DOHH2 (cell line): ENCODE measurements around the gene DNAH2.
A peak's percentile ranks its signal among the peaks of the same experiment; 100 is the strongest.

Source experiments
- H3F3A ChIP-seq: fragments of 200-600 bp; sonication (generic), shearing (Covaris generic); 2 replicates; pipeline ENCODE4 v1.6.0; 2016; ENCODE audit warnings: antibody characterized with exemption, mild to moderate bottlenecking; ENCODE audit not compliant: control insufficient read depth, insufficient read depth
- H3K27ac ChIP-seq: fragments of 200-600 bp; sonication (generic); 2 replicates; pipeline ENCODE4 v1.5.1; 2014; ENCODE audit warnings: low read depth, mild to moderate bottlenecking, low read length, moderate library complexity
- H3K27me3 ChIP-seq: fragments of 200-600 bp; sonication (generic); 2 replicates; pipeline ENCODE4 v1.6.1; 2014; ENCODE audit warnings: mild to moderate bottlenecking, low read length, mixed read lengths; ENCODE audit not compliant: control insufficient read depth
- H3K36me3 ChIP-seq: fragments of 200-600 bp; sonication (generic); 2 replicates; pipeline ENCODE4 v1.6.1; 2014; ENCODE audit warnings: mild to moderate bottlenecking, low read length, moderate library complexity, mixed read lengths; ENCODE audit not compliant: control insufficient read depth
- H3K4me1 ChIP-seq: fragments of 200-600 bp; sonication (generic); 2 replicates; pipeline ENCODE4 v1.6.1; 2014; ENCODE audit warnings: mild to moderate bottlenecking, low read length, mixed read lengths; ENCODE audit not compliant: control insufficient read depth
- H3K4me2 ChIP-seq: fragments of 200-600 bp; sonication (generic); 2 replicates; pipeline ENCODE4 v1.6.0; 2014; ENCODE audit warnings: mild to moderate bottlenecking, low read length, moderate library complexity
- H3K4me3 ChIP-seq: fragments of 200-600 bp; sonication (generic); 2 replicates; pipeline ENCODE4 v1.5.1; 2014; ENCODE audit warnings: mild to moderate bottlenecking, low read length, mixed read lengths
- H3K79me2 ChIP-seq: fragments of 200-600 bp; sonication (generic); 2 replicates; pipeline ENCODE4 v1.6.1; 2014; ENCODE audit warnings: mild to moderate bottlenecking, low read length, mixed read lengths; ENCODE audit not compliant: control insufficient read depth
- H3K9me2 ChIP-seq: fragments of 200-600 bp; sonication (generic); replicated peaks from 2 replicates; pipeline ENCODE4 v1.6.1; 2014; ENCODE audit warnings: mild to moderate bottlenecking, low read length, mixed read lengths; ENCODE audit not compliant: control insufficient read depth
- H3K9me3 ChIP-seq: fragments of 200-600 bp; sonication (generic); 2 replicates; pipeline ENCODE4 v1.6.1; 2014; ENCODE audit warnings: antibody characterized with exemption, low read length, mixed read lengths; ENCODE audit not compliant: control insufficient read depth, insufficient read depth
- H4K20me1 ChIP-seq: fragments of 200-600 bp; sonication (generic); 2 replicates; pipeline ENCODE4 v1.6.0; 2014; ENCODE audit warnings: low read depth, mild to moderate bottlenecking, antibody characterized with exemption, low read length, moderate library complexity; ENCODE audit not compliant: control insufficient read depth, insufficient read depth
- EZH2phosphoT487 ChIP-seq: fragments of 200-600 bp; sonication (generic); IDR thresholded peaks from 2 replicates; pipeline ENCODE4 v1.6.1; 2017; ENCODE audit warnings: borderline replicate concordance, mild to moderate bottlenecking, antibody characterized with exemption, low read length, moderate library complexity, mixed read lengths
- TF ChIP-seq, protein P1 (sequence below): fragments of 200-600 bp; sonication (generic); IDR thresholded peaks from one replicate; pipeline ENCODE4 v1.5.1; 2014; ENCODE audit warnings: antibody characterized with exemption, mild to moderate bottlenecking, low read depth, low read length; ENCODE audit not compliant: poor library complexity, severe bottlenecking

DNAH2 gene

DNA sequence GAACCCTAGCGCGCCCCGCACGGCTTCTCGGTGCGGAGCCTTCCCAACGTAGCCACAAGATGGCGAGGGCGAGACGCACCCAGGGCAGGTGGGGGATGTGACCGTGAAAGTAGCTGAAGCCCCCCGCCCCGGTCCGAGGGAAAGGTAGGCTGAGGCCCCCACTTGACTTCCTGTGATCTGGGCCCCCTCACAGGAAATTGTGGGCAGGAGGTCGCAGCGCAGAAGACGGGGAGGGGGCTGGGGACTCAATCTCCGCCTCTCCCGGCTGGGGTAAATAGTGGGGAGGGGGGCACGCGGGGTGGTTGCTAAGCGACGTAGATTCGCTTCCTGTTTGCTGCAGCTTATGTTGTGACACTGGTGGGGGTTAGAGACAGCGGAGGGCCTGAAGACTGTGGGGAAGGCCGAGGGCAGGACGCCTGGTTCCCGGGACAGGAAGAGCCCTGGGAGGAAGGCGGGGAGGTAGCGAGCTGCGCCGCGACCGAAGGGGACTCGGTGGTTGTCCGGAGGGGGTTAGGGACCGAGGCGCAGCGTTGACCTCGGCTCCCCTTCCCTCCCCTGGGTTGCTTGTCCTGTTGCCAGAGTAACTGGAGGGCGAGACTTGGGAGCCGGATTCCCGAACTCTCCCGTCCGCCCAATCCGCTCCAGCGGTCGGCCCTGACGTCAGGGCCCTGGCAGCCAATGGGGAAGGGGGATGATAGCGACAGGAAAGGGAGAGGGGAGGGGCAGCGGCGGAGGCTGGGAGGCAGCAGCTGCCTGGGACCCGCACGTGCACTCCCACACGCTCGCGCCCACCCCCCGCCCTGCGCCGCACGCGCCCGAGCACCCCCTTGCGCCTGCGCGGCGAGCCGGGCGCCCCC, 117.6 kb downstream of the DNAH2 start:
- peaks cover 17% of the 10 kb centered on the region for H3K36me3 ChIP-seq
- peaks cover 40% of the 10 kb centered on the region for H3K4me1 ChIP-seq
- H3K4me2 ChIP-seq, result peak overlapping the region; percentile 93
- peaks cover 20% of the 10 kb centered on the region for H3K27me3 ChIP-seq
- H3F3A ChIP-seq, result peaks cover 23% of the 10 kb centered on the region
- H3K4me3 ChIP-seq, result peak overlapping the region; percentile 78
- H3K79me2 ChIP-seq, result peaks cover 31% of the 10 kb centered on the region
- H3K27ac ChIP-seq, result peak overlapping the region; percentile 89
- no peaks in the 10 kb centered on the region for H3K9me3 ChIP-seq
- H3K9me2 ChIP-seq, result no peaks in the 10 kb centered on the region
- TF ChIP-seq, protein P1, sequence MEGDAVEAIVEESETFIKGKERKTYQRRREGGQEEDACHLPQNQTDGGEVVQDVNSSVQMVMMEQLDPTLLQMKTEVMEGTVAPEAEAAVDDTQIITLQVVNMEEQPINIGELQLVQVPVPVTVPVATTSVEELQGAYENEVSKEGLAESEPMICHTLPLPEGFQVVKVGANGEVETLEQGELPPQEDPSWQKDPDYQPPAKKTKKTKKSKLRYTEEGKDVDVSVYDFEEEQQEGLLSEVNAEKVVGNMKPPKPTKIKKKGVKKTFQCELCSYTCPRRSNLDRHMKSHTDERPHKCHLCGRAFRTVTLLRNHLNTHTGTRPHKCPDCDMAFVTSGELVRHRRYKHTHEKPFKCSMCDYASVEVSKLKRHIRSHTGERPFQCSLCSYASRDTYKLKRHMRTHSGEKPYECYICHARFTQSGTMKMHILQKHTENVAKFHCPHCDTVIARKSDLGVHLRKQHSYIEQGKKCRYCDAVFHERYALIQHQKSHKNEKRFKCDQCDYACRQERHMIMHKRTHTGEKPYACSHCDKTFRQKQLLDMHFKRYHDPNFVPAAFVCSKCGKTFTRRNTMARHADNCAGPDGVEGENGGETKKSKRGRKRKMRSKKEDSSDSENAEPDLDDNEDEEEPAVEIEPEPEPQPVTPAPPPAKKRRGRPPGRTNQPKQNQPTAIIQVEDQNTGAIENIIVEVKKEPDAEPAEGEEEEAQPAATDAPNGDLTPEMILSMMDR, result peak; percentile 96
- no peak for TF ChIP-seq EZH2phosphoT487
- H4K20me1 ChIP-seq, result no peaks in the 10 kb centered on the region

DNA sequence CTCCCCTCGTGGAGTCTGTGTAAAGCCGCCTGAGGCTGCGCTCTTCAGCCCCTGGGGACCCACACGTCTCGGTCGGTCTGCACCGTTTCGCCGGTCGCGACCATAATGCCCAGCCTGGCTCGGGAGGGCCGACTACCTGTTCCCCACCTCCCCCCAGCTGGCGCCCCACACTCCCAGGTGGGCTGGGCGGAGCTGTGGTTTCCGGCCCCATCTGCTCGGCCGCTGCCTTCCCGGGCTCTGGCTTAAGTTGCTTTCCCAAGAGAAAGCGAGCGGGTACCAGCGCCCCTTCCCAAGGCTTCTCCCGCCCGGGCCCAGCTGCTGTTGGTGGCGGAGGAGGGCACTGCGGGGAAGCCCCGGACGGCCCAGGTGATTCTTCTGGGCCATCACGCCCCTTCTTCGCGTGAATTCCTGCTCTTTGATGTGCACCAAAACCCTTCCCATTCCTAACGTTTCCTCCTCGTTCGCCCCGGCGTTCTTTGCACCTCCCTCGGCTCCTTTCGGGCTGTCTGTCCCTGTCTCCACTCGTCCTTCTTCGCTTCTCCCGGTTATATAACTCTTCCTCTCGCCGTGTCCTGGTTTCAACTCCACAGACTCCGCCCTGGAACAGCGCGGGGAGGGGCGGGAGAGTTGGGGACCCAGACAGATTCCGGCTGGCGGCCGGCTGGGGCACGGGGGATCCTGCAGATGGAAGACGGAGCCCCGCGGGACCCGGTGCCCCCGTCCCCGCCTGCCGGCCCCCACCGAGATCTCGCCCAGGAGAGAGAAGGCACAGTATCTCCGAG, 118.5 kb downstream of the DNAH2 start:
- H3K9me2 ChIP-seq, result no peaks in the 10 kb centered on the region
- TF ChIP-seq, protein P1, result no peak
- TF ChIP-seq EZH2phosphoT487, result no peak
- H3K27ac ChIP-seq, result peak overlapping the region; percentile 89
- peaks cover 39% of the 10 kb centered on the region for H3K79me2 ChIP-seq
- peaks cover 31% of the 10 kb centered on the region for H3F3A ChIP-seq
- no peaks in the 10 kb centered on the region for H3K9me3 ChIP-seq
- peaks cover 12% of the 10 kb centered on the region; the same call in 1 of the 2 replicates for H3K27me3 ChIP-seq
- no peaks in the 10 kb centered on the region for H4K20me1 ChIP-seq
- H3K36me3 ChIP-seq, result peaks cover 25% of the 10 kb centered on the region
- peak overlapping the region; percentile 93 for H3K4me2 ChIP-seq
- peak overlapping the region; percentile 78 for H3K4me3 ChIP-seq
- H3K4me1 ChIP-seq, result peaks cover 48% of the 10 kb centered on the region

DNA sequence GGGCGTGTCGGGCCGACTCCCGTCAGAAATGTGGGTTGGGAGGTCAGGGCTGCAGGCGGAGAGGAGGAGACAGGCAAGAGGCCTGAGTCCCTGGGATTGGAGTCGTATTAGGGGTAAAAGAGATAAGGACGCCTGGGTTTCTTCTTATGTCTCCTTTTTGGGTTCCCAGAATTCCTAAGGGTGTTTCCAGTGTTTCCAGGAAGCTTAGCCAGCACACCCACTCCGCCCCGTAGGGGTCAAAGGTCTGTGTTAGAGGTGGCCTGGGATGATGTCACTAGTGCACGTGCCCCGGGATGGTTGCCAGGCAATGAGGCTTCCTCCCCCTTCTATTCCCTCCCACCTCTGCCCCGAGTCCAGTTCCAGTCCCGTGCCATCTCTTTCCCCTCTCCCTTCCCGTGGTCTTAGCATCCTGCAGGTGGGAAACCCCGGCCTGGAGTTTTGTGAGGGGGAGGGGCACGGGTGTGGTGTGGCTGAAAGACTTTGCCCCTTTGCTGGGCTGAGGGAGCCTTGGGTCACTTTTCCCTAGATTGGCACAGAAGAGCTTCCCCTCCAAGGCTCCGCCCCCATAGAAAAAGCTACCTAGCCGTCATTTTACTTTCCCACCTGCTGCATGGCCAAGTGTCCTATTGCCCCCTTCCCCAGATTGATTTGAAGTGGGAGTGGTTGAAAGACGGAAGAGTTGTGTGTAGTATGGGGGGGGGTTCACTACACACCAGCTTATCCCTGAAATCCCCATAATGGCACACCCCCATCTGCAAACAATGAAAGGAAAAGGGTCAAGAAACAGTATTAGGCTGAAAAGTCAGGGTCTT, 119.3 kb downstream of the DNAH2 start:
- Histone ChIP-seq H4K20me1 (no peaks in the 10 kb centered on the region), H3K4me2 (peak overlapping the region; percentile 93), H3F3A (peaks cover 36% of the 10 kb centered on the region), H3K9me3 (no peaks in the 10 kb centered on the region), H3K36me3 (peaks cover 32% of the 10 kb centered on the region), H3K4me3 (peak overlapping the region; percentile 78), H3K4me1 (peaks cover 53% of the 10 kb centered on the region), H3K9me2 (no peaks in the 10 kb centered on the region), H3K79me2 (peaks cover 47% of the 10 kb centered on the region), H3K27ac (peak overlapping the region; percentile 89), H3K27me3 (peaks cover 6% of the 10 kb centered on the region; the same call in 1 of the 2 replicates)
- TF ChIP-seq EZH2phosphoT487, result no peak
- TF ChIP-seq, protein P1, result no peak
